WERI-Rb-1 (cell line): ENCODE results near the gene LRPAP1.

Source experiments
- DNase-seq: peaks from one replicate; pipeline ENCODE4 v3.0.0-alpha.2; 2020
- H3K27ac ChIP-seq: fragments of 250-450 bp; sonication (Bioruptor Pico); 2 replicates; pipeline ENCODE4 v1.5.1; 2020; ENCODE audit warnings: mild to moderate bottlenecking, moderate library complexity
- H3K27me3 ChIP-seq: fragments of 250-450 bp; sonication (Bioruptor Pico); 2 replicates; pipeline ENCODE4 v1.5.1; 2021; ENCODE audit warnings: mild to moderate bottlenecking, low read depth, moderate library complexity; ENCODE audit not compliant: insufficient read depth, severe bottlenecking
- H3K36me3 ChIP-seq: fragments of 250-450 bp; sonication (Bioruptor Pico); 2 replicates; pipeline ENCODE4 v1.5.1; 2020; ENCODE audit warnings: mild to moderate bottlenecking, moderate library complexity
- H3K4me3 ChIP-seq: 2 replicates; pipeline ENCODE4 v1.5.1; 2011; ENCODE audit warnings: low read depth, mild to moderate bottlenecking, control low read depth, low read length
- H3K9me3 ChIP-seq: fragments of 250-450 bp; sonication (Bioruptor Pico); 2 replicates; pipeline ENCODE4 v1.5.1; 2021; ENCODE audit warnings: mild to moderate bottlenecking, moderate library complexity; ENCODE audit not compliant: severe bottlenecking
- CTCF ChIP-seq: IDR thresholded peaks from 2 replicates; pipeline ENCODE4 v1.5.1; 2011; ENCODE audit warnings: low read depth, mild to moderate bottlenecking, control low read depth, inconsistent platforms, low read length

The LRPAP1 gene

DNA sequence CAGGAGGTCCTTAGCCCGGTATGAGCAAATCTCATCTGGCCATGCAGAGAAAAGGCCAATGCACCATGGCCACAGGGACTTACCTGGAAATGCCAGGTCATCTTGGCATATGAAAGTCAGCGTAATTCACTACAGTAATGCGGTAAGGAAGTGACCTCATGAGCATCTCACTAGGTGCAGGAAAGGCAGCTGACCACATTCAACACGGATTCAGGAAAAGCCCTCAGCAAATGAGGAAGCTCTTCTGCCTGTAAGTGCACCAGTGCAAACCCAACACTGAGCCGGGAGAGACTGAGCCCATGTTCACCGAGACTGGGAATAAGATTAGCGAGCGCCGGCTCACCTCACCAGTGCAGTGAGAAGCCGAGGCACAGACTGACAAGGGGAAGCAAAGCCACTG, 23.7 kb downstream of the LRPAP1 start:
- Histone ChIP-seq H3K27me3 (no peaks in the 10 kb centered on the region), H3K27ac (no peak overlapping the region), H3K36me3 (peaks cover 79% of the 10 kb centered on the region), H3K4me3 (no peak overlapping the region), H3K9me3 (no peaks in the 10 kb centered on the region)
- no peak for TF ChIP-seq CTCF
- no peak for DNase-seq

- no peak for TF ChIP-seq CTCF
- no peaks in the 10 kb centered on the region for H3K27me3 ChIP-seq
- DNase-seq = no peak
- no peaks in the 10 kb centered on the region for H3K9me3 ChIP-seq
- no peak overlapping the region for H3K4me3 ChIP-seq
- no peak overlapping the region for H3K27ac ChIP-seq
- H3K36me3 ChIP-seq = peaks cover 58% of the 10 kb centered on the region
Measured at GRCh38 chr4:3505231-3505630, 27.0 kb downstream of the LRPAP1 start.

- Histone ChIP-seq H3K36me3 (peaks cover 45% of the 10 kb centered on the region), H3K9me3 (no peaks in the 10 kb centered on the region), H3K27me3 (no peaks in the 10 kb centered on the region), H3K27ac (no peak overlapping the region), H3K4me3 (no peak overlapping the region)
- TF ChIP-seq CTCF = no peak
- no peak for DNase-seq
Measured at GRCh38 chr4:3502941-3503936, 29.0 kb downstream of the LRPAP1 start.

GRCh38 chr4:3501825-3502425, 30.3 kb downstream of the LRPAP1 start:
- Histone ChIP-seq H3K36me3 (peaks cover 34% of the 10 kb centered on the region), H3K27ac (no peak overlapping the region), H3K9me3 (no peaks in the 10 kb centered on the region), H3K27me3 (no peaks in the 10 kb centered on the region), H3K4me3 (no peak overlapping the region)
- no peak for DNase-seq
- no peak for TF ChIP-seq CTCF

- DNase-seq = no peak
- Histone ChIP-seq H3K9me3 (no peaks in the 10 kb centered on the region), H3K27me3 (no peaks in the 10 kb centered on the region), H3K4me3 (no peak overlapping the region), H3K27ac (no peak overlapping the region), H3K36me3 (peaks cover 29% of the 10 kb centered on the region)
- TF ChIP-seq CTCF = no peak
Measured at GRCh38 chr4:3501126-3501824, 30.9 kb downstream of the LRPAP1 start.
